ENCODE measurements around the gene CEACAM1.
"Not testable (repeated sequence)": the region's sequence is repeated elsewhere in the genome, so short reads cannot be mapped to it uniquely, and the experiment has no call there.

Gene CEACAM1

GRCh38 chr19:42546831-42547500 is 18.7 kb upstream of the CEACAM1 start:
- peak; percentile 1 for DNase-seq (ENCODE audit: low spot score)
- no peak for TF ChIP-seq CTCF (IDR thresholded peaks at IDR 0.05; ENCODE audit: extremely low read depth, missing control alignments)

GRCh38 chr19:42544146-42544545 is 15.9 kb upstream of the CEACAM1 start:
- DNase-seq (ENCODE audit: low spot score): no peak
- TF ChIP-seq CTCF (IDR thresholded peaks at IDR 0.05; ENCODE audit: extremely low read depth, missing control alignments): no peak

- DNase-seq (ENCODE audit: low spot score): no peak
- no peak for TF ChIP-seq CTCF (IDR thresholded peaks at IDR 0.05; ENCODE audit: extremely low read depth, missing control alignments)
Measured at GRCh38 chr19:42542791-42543190, 14.5 kb upstream of the CEACAM1 start.

GRCh38 chr19:42540071-42540553 is 11.8 kb upstream of the CEACAM1 start:
- DNase-seq (ENCODE audit: low spot score): no peak
- no peak for TF ChIP-seq CTCF (IDR thresholded peaks at IDR 0.05; ENCODE audit: extremely low read depth, missing control alignments)

- no peak for TF ChIP-seq CTCF (IDR thresholded peaks at IDR 0.05; ENCODE audit: extremely low read depth, missing control alignments)
- no peak for DNase-seq (ENCODE audit: low spot score)
Measured at GRCh38 chr19:42538841-42539709, 10.8 kb upstream of the CEACAM1 start.

- not testable (repeated sequence) for DNase-seq (ENCODE audit: low spot score)
Measured at GRCh38 chr19:42535276-42535675, 7.0 kb upstream of the CEACAM1 start.

- DNase-seq (ENCODE audit: low spot score): no peak
- TF ChIP-seq CTCF (IDR thresholded peaks at IDR 0.05; ENCODE audit: extremely low read depth, missing control alignments): no peak
Measured at GRCh38 chr19:42534391-42534790, 6.1 kb upstream of the CEACAM1 start.
